OCI-LY3 (cell line): Measurements from ENCODE around the gene SOAT1.
"Not testable (repeated sequence)": the region's sequence is repeated elsewhere in the genome, so short reads cannot be mapped to it uniquely, and the experiment has no call there.

ENCODE experiments used
- H2AFZ ChIP-seq: fragments of 200-600, 300-600 bp; shearing (Covaris generic); 2 replicates; pipeline ENCODE4 v1.6.0; 2014; ENCODE audit warnings: antibody characterized with exemption, low read depth, low read length
- H3K27ac ChIP-seq: fragments of 200-600, 300-600 bp; sonication (generic); 2 replicates; pipeline ENCODE4 v1.5.1; 2014; ENCODE audit warnings: mild to moderate bottlenecking, low read length, moderate library complexity, mixed read lengths
- H3K27me3 ChIP-seq: fragments of 200-600, 300-600 bp; sonication (generic); 2 replicates; pipeline ENCODE4 v1.6.1; 2014; ENCODE audit warnings: low read depth, low read length, mixed read lengths
- H3K36me3 ChIP-seq: fragments of 200-600, 300-600 bp; sonication (generic); replicated peaks from 2 replicates; pipeline ENCODE3; 2014; ENCODE audit warnings: low read depth, low read length, mixed read lengths
- H3K4me1 ChIP-seq: fragments of 300-600, 200-600 bp; sonication (generic); 2 replicates; pipeline ENCODE4 v1.6.1; 2014; ENCODE audit warnings: low read length, mixed read lengths
- H3K4me2 ChIP-seq: fragments of 200-600, 300-600 bp; sonication (generic); 2 replicates; pipeline ENCODE4 v1.6.1; 2014; ENCODE audit warnings: low read length, mixed read lengths
- H3K4me3 ChIP-seq: fragments of 300-600, 200-600 bp; sonication (generic); 2 replicates; pipeline ENCODE4 v1.5.1; 2014; ENCODE audit warnings: antibody characterized with exemption, mild to moderate bottlenecking, low read length, moderate library complexity
- H3K79me2 ChIP-seq: fragments of 300-600, 200-600 bp; shearing (Covaris generic); 2 replicates; pipeline ENCODE4 v1.6.1; 2014; ENCODE audit warnings: mild to moderate bottlenecking, low read length, mixed read lengths
- H3K9ac ChIP-seq: fragments of 300-600, 200-600 bp; shearing (Covaris generic); 2 replicates; pipeline ENCODE4 v1.6.0; 2014; ENCODE audit warnings: mild to moderate bottlenecking, low read length, moderate library complexity
- H3K9me3 ChIP-seq: fragments of 200-600, 300-600 bp; shearing (Covaris generic); 2 replicates; pipeline ENCODE4 v1.6.1; 2014; ENCODE audit warnings: low read length, mixed read lengths; ENCODE audit not compliant: insufficient read depth
- H4K20me1 ChIP-seq: fragments of 200-600, 300-600 bp; sonication (generic); 2 replicates; pipeline ENCODE4 v1.6.1; 2016; ENCODE audit warnings: low read length, mixed read lengths; ENCODE audit not compliant: insufficient read depth
- EZH2phosphoT487 ChIP-seq: fragments of 200-600 bp; shearing (Covaris generic); IDR thresholded peaks from 2 replicates; pipeline ENCODE4 v1.6.1; 2018; ENCODE audit warnings: antibody characterized with exemption, mixed run types, low read depth
- TF ChIP-seq, protein P1 (sequence below): fragments of 200-600, 300-600 bp; sonication (generic); IDR thresholded peaks from 2 replicates; pipeline ENCODE4 v1.5.1; 2014; ENCODE audit warnings: antibody characterized with exemption, low read length, low read depth

Gene SOAT1

DNA sequence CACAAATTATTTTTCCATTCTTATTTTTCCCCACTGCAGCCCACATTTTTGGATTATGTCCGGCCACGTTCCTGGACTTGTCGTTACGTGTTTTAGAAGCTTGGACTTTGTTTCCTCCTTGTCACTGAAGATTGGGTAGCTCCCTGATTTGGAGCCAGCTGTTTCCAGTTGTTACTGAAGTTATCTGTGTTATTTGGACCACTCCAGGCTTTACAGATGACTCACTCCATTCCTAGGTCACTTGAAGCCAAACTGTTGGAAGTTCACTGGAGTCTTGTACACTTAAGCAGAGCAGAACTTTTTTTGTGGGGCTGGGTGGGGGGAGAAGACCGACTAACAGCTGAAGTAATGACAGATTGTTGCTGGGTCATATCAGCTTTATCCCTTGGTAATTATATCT is 59.9 kb downstream of the SOAT1 start:
- Histone ChIP-seq H3K79me2 (no peaks in the 10 kb centered on the region), H3K36me3 (peaks cover 10% of the 10 kb centered on the region), H3K4me3 (no peak overlapping the region), H3K27ac (no peak overlapping the region), H2AFZ (no peak overlapping the region), H3K9me3 (no peaks in the 10 kb centered on the region), H3K4me1 (no peaks in the 10 kb centered on the region), H3K9ac (no peak overlapping the region), H3K4me2 (no peak overlapping the region), H4K20me1 (no peaks in the 10 kb centered on the region), H3K27me3 (no peaks in the 10 kb centered on the region)
- TF ChIP-seq, protein P1, sequence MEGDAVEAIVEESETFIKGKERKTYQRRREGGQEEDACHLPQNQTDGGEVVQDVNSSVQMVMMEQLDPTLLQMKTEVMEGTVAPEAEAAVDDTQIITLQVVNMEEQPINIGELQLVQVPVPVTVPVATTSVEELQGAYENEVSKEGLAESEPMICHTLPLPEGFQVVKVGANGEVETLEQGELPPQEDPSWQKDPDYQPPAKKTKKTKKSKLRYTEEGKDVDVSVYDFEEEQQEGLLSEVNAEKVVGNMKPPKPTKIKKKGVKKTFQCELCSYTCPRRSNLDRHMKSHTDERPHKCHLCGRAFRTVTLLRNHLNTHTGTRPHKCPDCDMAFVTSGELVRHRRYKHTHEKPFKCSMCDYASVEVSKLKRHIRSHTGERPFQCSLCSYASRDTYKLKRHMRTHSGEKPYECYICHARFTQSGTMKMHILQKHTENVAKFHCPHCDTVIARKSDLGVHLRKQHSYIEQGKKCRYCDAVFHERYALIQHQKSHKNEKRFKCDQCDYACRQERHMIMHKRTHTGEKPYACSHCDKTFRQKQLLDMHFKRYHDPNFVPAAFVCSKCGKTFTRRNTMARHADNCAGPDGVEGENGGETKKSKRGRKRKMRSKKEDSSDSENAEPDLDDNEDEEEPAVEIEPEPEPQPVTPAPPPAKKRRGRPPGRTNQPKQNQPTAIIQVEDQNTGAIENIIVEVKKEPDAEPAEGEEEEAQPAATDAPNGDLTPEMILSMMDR, result no peak
- TF ChIP-seq EZH2phosphoT487, result no peak

GRCh38 chr1:179361631-179362030 is 68.0 kb downstream of the SOAT1 start:
- not testable (repeated sequence) for H3K9me3 ChIP-seq, H4K20me1 ChIP-seq, H2AFZ ChIP-seq, H3K4me2 ChIP-seq, H3K27me3 ChIP-seq, H3K9ac ChIP-seq, H3K27ac ChIP-seq, H3K36me3 ChIP-seq, H3K4me1 ChIP-seq, H3K4me3 ChIP-seq, H3K79me2 ChIP-seq

DNA sequence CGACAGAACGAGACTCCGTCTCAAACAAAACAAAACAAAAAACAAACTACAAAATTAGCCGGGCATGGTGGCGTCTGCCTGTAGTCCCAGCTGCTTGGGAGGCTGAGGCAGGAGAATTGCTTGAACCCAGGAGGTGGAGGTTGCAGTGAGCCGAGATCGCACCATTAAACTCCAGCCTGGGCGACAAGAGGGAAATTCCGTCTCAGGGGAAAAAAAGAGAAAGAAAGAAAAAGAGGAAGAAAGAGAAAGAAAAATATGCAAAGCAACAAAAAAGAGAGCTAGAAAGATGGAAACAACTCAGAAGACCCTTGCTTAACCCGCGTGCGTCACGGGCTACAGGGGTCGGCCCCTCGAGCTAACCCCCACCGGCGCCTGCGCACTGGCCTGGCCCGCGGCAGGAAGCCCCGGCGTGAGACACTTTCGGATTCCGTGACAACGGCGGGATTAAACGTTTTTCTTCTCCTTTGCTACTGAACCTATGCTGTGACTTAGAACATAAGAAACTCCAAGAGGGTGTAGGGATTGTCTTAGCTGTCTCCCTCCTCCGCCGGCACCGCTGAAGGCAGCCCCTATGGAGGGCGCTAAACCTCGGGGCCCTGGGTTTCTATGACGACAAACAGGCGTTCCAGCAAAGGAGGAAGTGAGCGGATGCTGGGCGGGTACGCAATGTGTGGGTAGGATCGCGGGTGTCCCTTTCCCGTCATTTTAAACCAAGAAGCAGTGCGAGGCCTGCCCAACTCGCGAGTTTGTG is 71.9 kb downstream of the SOAT1 start, which contains the start of gene AXDND1:
Gene AXDND1, plus strand, starts transcription at position 630 of the 751 bp plus-strand sequence. CDS start 539 bp downstream, outside the sequence.
- TF ChIP-seq, protein P1, result peak; percentile 33
- TF ChIP-seq EZH2phosphoT487, result no peak
- H3K9ac ChIP-seq, result peak within 1 kb of the TSS; percentile 90
- peak within 1 kb of the TSS; percentile 84 for H3K4me3 ChIP-seq
- H3K27me3 ChIP-seq, result peaks cover 7% of the 10 kb centered on the region; the same call in 1 of the 2 replicates
- H3K79me2 ChIP-seq, result no peaks in the 10 kb centered on the region
- no peaks in the 10 kb centered on the region for H3K36me3 ChIP-seq
- H2AFZ ChIP-seq, result peak within 1 kb of the TSS; percentile 85
- peak within 1 kb of the TSS; percentile 81 for H3K27ac ChIP-seq
- H4K20me1 ChIP-seq, result no peaks in the 10 kb centered on the region
- H3K4me1 ChIP-seq, result peaks cover 10% of the 10 kb centered on the region
- no peaks in the 10 kb centered on the region for H3K9me3 ChIP-seq
- peak within 1 kb of the TSS; percentile 83 for H3K4me2 ChIP-seq

DNA sequence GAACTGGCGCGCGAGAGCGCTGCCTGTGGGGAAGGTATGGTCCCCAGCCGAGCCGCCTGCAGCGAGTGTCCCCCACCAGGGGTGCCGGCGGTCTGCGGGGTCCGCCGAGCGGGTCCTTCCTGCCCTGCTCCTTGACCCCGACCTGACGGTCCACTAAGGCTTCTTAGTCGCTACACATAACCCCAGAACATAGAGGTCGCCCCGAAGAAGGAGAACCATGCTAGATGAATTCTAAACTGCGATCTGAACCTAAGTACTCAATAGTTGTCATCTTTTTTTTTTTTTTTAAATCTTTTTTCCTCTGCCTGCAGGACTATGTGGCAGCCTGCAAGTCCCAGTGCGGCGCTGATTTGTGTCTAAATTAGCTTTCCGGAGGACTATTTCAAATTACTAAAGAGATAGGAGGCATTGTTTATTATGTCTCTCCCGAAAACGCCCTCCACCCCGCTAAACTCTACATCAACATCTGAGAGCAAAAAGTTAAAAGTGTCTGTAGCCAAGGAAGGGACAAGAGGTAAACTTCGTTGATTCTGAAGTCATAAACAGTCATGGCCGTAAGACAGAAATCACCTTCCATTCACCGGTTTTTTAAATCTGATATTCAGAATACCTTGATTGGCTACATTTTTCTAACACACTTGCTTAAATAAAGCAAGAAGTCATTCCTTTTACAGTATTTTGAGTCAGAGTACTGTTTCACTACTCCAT is 72.7 kb downstream of the SOAT1 start:
- TF ChIP-seq EZH2phosphoT487, result no peak
- TF ChIP-seq, protein P1, result no peak
- peak overlapping the region; percentile 84 for H3K4me3 ChIP-seq
- H3K9me3 ChIP-seq, result no peaks in the 10 kb centered on the region
- peak overlapping the region; percentile 81; the same call in 1 of the 2 replicates for H3K27ac ChIP-seq
- H2AFZ ChIP-seq, result peak overlapping the region; percentile 85
- H3K79me2 ChIP-seq, result no peaks in the 10 kb centered on the region
- peaks cover 10% of the 10 kb centered on the region for H3K4me1 ChIP-seq
- peak overlapping the region; percentile 83 for H3K4me2 ChIP-seq
- no peaks in the 10 kb centered on the region for H3K36me3 ChIP-seq
- no peaks in the 10 kb centered on the region for H4K20me1 ChIP-seq
- H3K27me3 ChIP-seq, result peaks cover 7% of the 10 kb centered on the region; the same call in 1 of the 2 replicates
- H3K9ac ChIP-seq, result peak overlapping the region; percentile 90
